H1 (cell line): ENCODE measurements around the gene MAFF. TPM values are rescaled to one million over a fixed set of nuclear protein-coding genes. Genes with fewer than 3 reads are reported as not detected.

Source experiments
- HDAC2 ChIP-seq, 2 experiments: fragments of 300-600 bp in 1 of 2; sonication (generic) in 1 of 2; IDR thresholded peaks; 2 replicates each; pipeline ENCODE4 v1.6.1; 2011 to 2012; ENCODE audit warnings: low read depth in 2 of 2, low read length in 2 of 2, mild to moderate bottlenecking in 2 of 2, moderate library complexity in 2 of 2, borderline replicate concordance in 1 of 2, inconsistent platforms in 1 of 2
- KDM5A ChIP-seq: fragments of 200-600 bp; IDR thresholded peaks from 2 replicates; pipeline ENCODE4 v1.7.1; 2012; ENCODE audit warnings: mild to moderate bottlenecking, low read length, inconsistent platforms, mixed read lengths
- YY1 ChIP-seq: IDR thresholded peaks from 2 replicates; pipeline ENCODE4 v1.6.1; 2011; ENCODE audit warnings: low read depth, mild to moderate bottlenecking, low read length
- polyA plus RNA-seq, 7 experiments: library from polyadenylated mRNA; depleted of rRNA in 3 of 7; stranded (reverse) in 5 of 7; unstranded in 2 of 7; fragments of >200 nt in 5 of 7; fragments of 200-250 nt in 2 of 7; gene quantifications; 1 replicate in 5 of 7; 2 replicates in 1 of 7; 4 replicates in 1 of 7; pipeline versions ENCODE4 v1.2.1 to v1.2.3, GENCODE V29; 2011 to 2013; ENCODE audit warnings: missing spikeins in 2 of 7, mixed read lengths in 2 of 7
- total RNA-seq: library from RNA; stranded (reverse); fragmentation: NEBNext Ultra II Directional; extraction: Animal tissue kit (Norgen Biotek cat#: 25700); gene quantifications from 2 replicates; pipeline ENCODE4 v1.2.1, GENCODE V29; 2021

MAFF gene
- total and polyA plus RNA-seq, 2 of the 8 experiments (the other 6 are each of a cell fraction or from before 2014, with no cell fraction given), result 1.5 to 6.3 TPM

GRCh38 chr22:38222797-38223119, 21.0 kb downstream of the MAFF start (continued):
- TF ChIP-seq HDAC2 (IDR thresholded peaks at IDR 0.05; ENCODE audit: borderline replicate concordance in 1 of 2, low read depth in 2 of 2, low read length in 2 of 2) (no peak), KDM5A (no peak), YY1 (no peak)
